Ascending aorta (tissue), 2 donors: ENCODE data around the gene MIS18BP1. TPM values are rescaled to one million over a fixed set of nuclear protein-coding genes. Genes with fewer than 3 reads are reported as not detected.

Experiments used
- DNase-seq, 2 donors: peaks; one replicate each; pipeline ENCODE4 v3.0.0-alpha.2; 2019; ENCODE audit warnings: low spot score in 2 of 2
- H3K27ac ChIP-seq, 2 donors: fragments of 200-600 bp; sonication (generic); one replicate each; pipeline ENCODE4 v1.5.1; 2016 to 2017; ENCODE audit warnings: mild to moderate bottlenecking in 1 of 2
- H3K27me3 ChIP-seq: fragments of 200-600 bp; sonication (generic); one replicate; pipeline ENCODE4 v1.5.1; 2017
- H3K36me3 ChIP-seq, 2 donors: fragments of 200-600 bp; sonication (generic); one replicate each; pipeline ENCODE4 v1.5.1; 2016
- H3K4me1 ChIP-seq, 2 donors: fragments of 200-600 bp; sonication (generic); one replicate each; pipeline ENCODE4 v1.5.1; 2016 to 2017; ENCODE audit warnings: mild to moderate bottlenecking in 1 of 2
- H3K4me3 ChIP-seq, 2 donors: fragments of 200-600 bp; sonication (generic); one replicate each; pipeline ENCODE4 v1.5.1; 2016 to 2017; ENCODE audit warnings: mild to moderate bottlenecking in 1 of 2
- H3K9me3 ChIP-seq, 2 donors: fragments of 200-600 bp; sonication (generic); one replicate each; pipeline ENCODE4 v1.5.1; 2016
- CTCF ChIP-seq, 3 experiments: fragments of 200-600 bp in 2 of 3; fragments of 450-650 bp in 1 of 3; sonication (generic) in 2 of 3; IDR thresholded peaks; one replicate each; pipeline ENCODE4 v1.5.1; 2016 to 2019; ENCODE audit warnings: antibody characterized with exemption in 3 of 3, mild to moderate bottlenecking in 1 of 3, moderate library complexity in 1 of 3
- intact Hi-C: fragments of 100-400 bp; cut with DNase I; formaldehyde crosslinking; loops from one replicate; pipeline ENCODE4 v1.15.1; 2023
- total RNA-seq: library from RNA; depleted of rRNA; stranded (reverse); fragments of >200 nt; gene quantifications from one replicate; pipeline ENCODE4 v1.1.0, GENCODE V29; 2016

The MIS18BP1 gene
- total RNA-seq, 1 donor from 2014 or later, result 35.9 TPM

GRCh38 chr14:45198551-45198950 lies 54.5 kb downstream of the MIS18BP1 start:
- H3K36me3 ChIP-seq, result peaks cover 0 to 6% of the 10 kb centered on the region in 2 donors
- H3K4me1 ChIP-seq, result no peaks in the 10 kb centered on the region
- no peak for DNase-seq
- no peak overlapping the region for H3K27ac ChIP-seq
- no peak overlapping the region for H3K4me3 ChIP-seq
- H3K27me3 ChIP-seq, result no peaks in the 10 kb centered on the region
- TF ChIP-seq CTCF (IDR thresholded peaks at IDR 0.05), result no peak
- intact Hi-C loops, result no loop called here
- H3K9me3 ChIP-seq, result no peaks in the 10 kb centered on the region

- TF ChIP-seq CTCF (IDR thresholded peaks at IDR 0.05), result no peak
- H3K36me3 ChIP-seq, result no peaks in the 10 kb centered on the region
- intact Hi-C loops, result no loop called here
- H3K27me3 ChIP-seq, result no peaks in the 10 kb centered on the region
- H3K9me3 ChIP-seq, result no peaks in the 10 kb centered on the region
- H3K27ac ChIP-seq, result no peak overlapping the region
- no peak for DNase-seq
- H3K4me1 ChIP-seq, result no peaks in the 10 kb centered on the region
- no peak overlapping the region for H3K4me3 ChIP-seq
Observed at GRCh38 chr14:45194964-45195363, 58.0 kb downstream of the MIS18BP1 start.

DNA sequence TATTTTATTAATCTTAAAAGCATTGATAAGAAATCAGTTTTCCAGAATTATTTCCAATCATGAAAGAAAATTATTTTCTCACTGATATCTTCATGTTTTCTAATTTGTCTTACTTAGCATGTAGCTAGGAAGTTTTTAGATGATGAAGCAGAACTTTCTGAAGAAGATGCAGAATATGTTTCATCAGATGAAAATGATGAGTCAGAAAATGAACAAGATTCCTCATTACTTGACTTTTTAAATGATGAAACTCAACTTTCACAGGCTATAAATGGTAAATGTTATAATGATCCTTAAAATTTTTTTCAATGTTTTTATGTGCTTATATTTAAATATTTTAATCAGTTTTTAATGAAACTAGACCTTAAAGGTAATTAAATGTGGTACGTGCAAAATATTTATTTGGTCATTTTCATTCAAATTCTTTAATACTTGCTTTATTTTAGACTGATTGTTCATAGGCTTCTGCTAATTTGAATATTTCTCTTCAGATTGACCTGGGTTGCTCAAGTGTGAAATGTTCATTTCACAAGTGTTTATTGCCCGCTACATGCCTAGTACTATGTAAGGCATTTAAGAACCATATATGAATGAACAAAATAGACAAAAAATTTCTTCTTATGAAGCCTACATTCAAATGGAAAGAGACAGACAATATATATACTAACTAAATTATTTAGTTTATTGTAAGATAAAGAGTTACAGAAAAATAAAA lies 67.7 kb downstream of the MIS18BP1 start:
- Histone ChIP-seq H3K27ac (no peak overlapping the region), H3K36me3 (no peaks in the 10 kb centered on the region), H3K27me3 (no peaks in the 10 kb centered on the region), H3K4me1 (no peaks in the 10 kb centered on the region), H3K9me3 (no peaks in the 10 kb centered on the region), H3K4me3 (no peak overlapping the region)
- TF ChIP-seq CTCF (IDR thresholded peaks at IDR 0.05), result no peak
- no peak for DNase-seq
- intact Hi-C loops, result no loop called here

- no peak for DNase-seq
- Histone ChIP-seq H3K9me3 (no peaks in the 10 kb centered on the region), H3K4me1 (no peaks in the 10 kb centered on the region), H3K27me3 (no peaks in the 10 kb centered on the region), H3K27ac (no peak overlapping the region), H3K4me3 (no peak overlapping the region), H3K36me3 (no peaks in the 10 kb centered on the region)
- intact Hi-C loops, result no loop called here
- TF ChIP-seq CTCF (IDR thresholded peaks at IDR 0.05), result no peak
Observed at GRCh38 chr14:45181806-45182205, 71.2 kb downstream of the MIS18BP1 start.

GRCh38 chr14:45181329-45181728 lies 71.7 kb downstream of the MIS18BP1 start:
- H3K36me3 ChIP-seq, result no peaks in the 10 kb centered on the region
- no peak for DNase-seq
- H3K9me3 ChIP-seq, result no peaks in the 10 kb centered on the region
- no peaks in the 10 kb centered on the region for H3K27me3 ChIP-seq
- no peaks in the 10 kb centered on the region for H3K4me1 ChIP-seq
- H3K4me3 ChIP-seq, result no peak overlapping the region
- no peak overlapping the region for H3K27ac ChIP-seq
- TF ChIP-seq CTCF (IDR thresholded peaks at IDR 0.05), result no peak
- intact Hi-C loops, result no loop called here

GRCh38 chr14:45177076-45177475 lies 75.9 kb downstream of the MIS18BP1 start:
- no peak for TF ChIP-seq CTCF (IDR thresholded peaks at IDR 0.05)
- H3K36me3 ChIP-seq, result no peaks in the 10 kb centered on the region
- no peak overlapping the region for H3K4me3 ChIP-seq
- H3K9me3 ChIP-seq, result no peaks in the 10 kb centered on the region
- no peak overlapping the region for H3K27ac ChIP-seq
- H3K27me3 ChIP-seq, result no peaks in the 10 kb centered on the region
- no peaks in the 10 kb centered on the region for H3K4me1 ChIP-seq
- intact Hi-C loops, result no loop called here
- DNase-seq, result no peak
